ENCODE data around the gene KRTAP2-2. TPM values are rescaled to one million over a fixed set of nuclear protein-coding genes. Genes with fewer than 3 reads are reported as not detected.

KRTAP2-2 gene
- not detected in 5 replicates for total RNA-seq (2022; extraction: Qiagen RNA extraction; ENCODE audit: low read depth)

GRCh38 chr17:41055130-41055529, at the start of gene KRTAP2-2:
KRTAP2-2 (minus strand) TSS chr17:41055230; CDS start chr17:41055211, 19 bp downstream.

GRCh38 chr17:41101586-41102259, 46.7 kb upstream of the KRTAP2-2 start, which contains the start of gene KRTAP4-16:
KRTAP4-16 (minus strand) TSS chr17:41102209; CDS start chr17:41102209, 0 bp downstream.

GRCh38 chr17:41098042-41098441, 43.0 kb upstream of the KRTAP2-2 start, which contains the start of gene KRTAP4-8:
KRTAP4-8 (minus strand) TSS chr17:41098142; CDS start chr17:41098084, 58 bp downstream.

GRCh38 chr17:41084100-41084856, 29.2 kb upstream of the KRTAP2-2 start, which contains the start of gene KRTAP4-7:
KRTAP4-7 (plus strand) TSS chr17:41084150; CDS start chr17:41084207, 57 bp downstream.

GRCh38 chr17:41065829-41066624, 11.0 kb upstream of the KRTAP2-2 start, which contains the start of gene KRTAP2-4:
KRTAP2-4 (minus strand) TSS chr17:41065879; CDS start chr17:41065845, 34 bp downstream.

GRCh38 chr17:41060052-41060604, 5.1 kb upstream of the KRTAP2-2 start, which contains the start of gene KRTAP2-3:
KRTAP2-3 (minus strand) TSS chr17:41060114; CDS start chr17:41060050, 64 bp downstream.

GRCh38 chr17:41046735-41047465, 8.1 kb downstream of the KRTAP2-2 start, which contains the start of gene KRTAP2-1:
KRTAP2-1 (minus strand) TSS chr17:41047316; CDS start chr17:41047267, 49 bp downstream.

GRCh38 chr17:41040783-41041571, 14.1 kb downstream of the KRTAP2-2 start, which contains the start of gene KRTAP1-1:
KRTAP1-1 (minus strand) TSS chr17:41041450; CDS start chr17:41041397, 53 bp downstream.

GRCh38 chr17:41034346-41034935, 20.6 kb downstream of the KRTAP2-2 start, which contains the start of gene KRTAP1-3:
KRTAP1-3 (minus strand) TSS chr17:41034874; CDS start chr17:41034821, 53 bp downstream.

GRCh38 chr17:41029633-41030245, 25.3 kb downstream of the KRTAP2-2 start, which contains the start of gene KRTAP1-4:
KRTAP1-4 (minus strand) TSS chr17:41030195; CDS start chr17:41030078, 117 bp downstream.

GRCh38 chr17:41026715-41027471, 28.1 kb downstream of the KRTAP2-2 start, which contains the start of gene KRTAP1-5:
KRTAP1-5 (minus strand) TSS chr17:41027208; CDS start chr17:41027155, 53 bp downstream.

GRCh38 chr17:41008811-41009210, 46.2 kb downstream of the KRTAP2-2 start, which contains the start of gene KRTAP3-1:
KRTAP3-1 (minus strand) TSS chr17:41009128; CDS start chr17:41009074, 54 bp downstream.

Other genes with a start within 250 kb of the KRTAP2-2 start
- 80.9 to 125 TPM (median 111 TPM) in 5 replicates for gene KRT10, start 232.6 kb downstream of the KRTAP2-2 start, total RNA-seq (2022; extraction: Qiagen RNA extraction; ENCODE audit: low read depth)
- gene KRT12, start 188.0 kb downstream of the KRTAP2-2 start, total RNA-seq (2022; extraction: Qiagen RNA extraction; ENCODE audit: low read depth) = not detected in 5 replicates
- 0.29 to 0.47 TPM (median 0.32 TPM) in 5 replicates for gene KRT20, start 170.0 kb downstream of the KRTAP2-2 start, total RNA-seq (2022; extraction: Qiagen RNA extraction; ENCODE audit: low read depth)
- 0.09 to 0.18 TPM (median 0.10 TPM) in 3 of 5 replicates, not detected in the others for gene KRT23, start 117.6 kb downstream of the KRTAP2-2 start, total RNA-seq (2022; extraction: Qiagen RNA extraction; ENCODE audit: low read depth)
- gene KRT39, start 88.3 kb downstream of the KRTAP2-2 start, total RNA-seq (2022; extraction: Qiagen RNA extraction; ENCODE audit: low read depth) = not detected in 5 replicates
- gene KRT40, start 70.9 kb downstream of the KRTAP2-2 start, total RNA-seq (2022; extraction: Qiagen RNA extraction; ENCODE audit: low read depth) = not detected in 5 replicates
- not detected in 5 replicates for gene KRTAP3-3, start 61.1 kb downstream of the KRTAP2-2 start, total RNA-seq (2022; extraction: Qiagen RNA extraction; ENCODE audit: low read depth)
- 0.26 to 0.35 TPM (median 0.34 TPM) in 3 of 5 replicates, not detected in the others for gene KRTAP3-2, start 55.3 kb downstream of the KRTAP2-2 start, total RNA-seq (2022; extraction: Qiagen RNA extraction; ENCODE audit: low read depth)
- gene KRTAP3-1, start 46.1 kb downstream of the KRTAP2-2 start, total RNA-seq (2022; extraction: Qiagen RNA extraction; ENCODE audit: low read depth) = not detected in 5 replicates
- gene KRTAP1-5, start 28.0 kb downstream of the KRTAP2-2 start, total RNA-seq (2022; extraction: Qiagen RNA extraction; ENCODE audit: low read depth) = 0.08 TPM in 1 of 5 replicates, not detected in the others
- not detected in 5 replicates for gene KRTAP1-4, start 25.0 kb downstream of the KRTAP2-2 start, total RNA-seq (2022; extraction: Qiagen RNA extraction; ENCODE audit: low read depth)
- not detected in 5 replicates for gene KRTAP1-3, start 20.4 kb downstream of the KRTAP2-2 start, total RNA-seq (2022; extraction: Qiagen RNA extraction; ENCODE audit: low read depth)
- gene KRTAP1-1, start 13.8 kb downstream of the KRTAP2-2 start, total RNA-seq (2022; extraction: Qiagen RNA extraction; ENCODE audit: low read depth) = not detected in 5 replicates
- not detected in 5 replicates for gene KRTAP2-1, start 7.9 kb downstream of the KRTAP2-2 start, total RNA-seq (2022; extraction: Qiagen RNA extraction; ENCODE audit: low read depth)
- gene KRTAP2-3, start 4.9 kb upstream of the KRTAP2-2 start, total RNA-seq (2022; extraction: Qiagen RNA extraction; ENCODE audit: low read depth) = 0.12 to 0.13 TPM in 2 of 5 replicates, not detected in the others
- not detected in 5 replicates for gene KRTAP2-4, start 10.6 kb upstream of the KRTAP2-2 start, total RNA-seq (2022; extraction: Qiagen RNA extraction; ENCODE audit: low read depth)
- not detected in 5 replicates for gene KRTAP4-7, start 28.9 kb upstream of the KRTAP2-2 start, total RNA-seq (2022; extraction: Qiagen RNA extraction; ENCODE audit: low read depth)
- not detected in 5 replicates for gene KRTAP4-8, start 42.9 kb upstream of the KRTAP2-2 start, total RNA-seq (2022; extraction: Qiagen RNA extraction; ENCODE audit: low read depth)
- not detected in 5 replicates for gene KRTAP4-16, start 47.0 kb upstream of the KRTAP2-2 start, total RNA-seq (2022; extraction: Qiagen RNA extraction; ENCODE audit: low read depth)
- 0.20 TPM in 1 of 5 replicates, not detected in the others for gene KRTAP4-9, start 50.2 kb upstream of the KRTAP2-2 start, total RNA-seq (2022; extraction: Qiagen RNA extraction; ENCODE audit: low read depth)
- not detected in 5 replicates for gene KRTAP4-11, start 63.1 kb upstream of the KRTAP2-2 start, total RNA-seq (2022; extraction: Qiagen RNA extraction; ENCODE audit: low read depth)
- not detected in 5 replicates for gene KRTAP4-12, start 69.0 kb upstream of the KRTAP2-2 start, total RNA-seq (2022; extraction: Qiagen RNA extraction; ENCODE audit: low read depth)
- not detected in 5 replicates for gene KRTAP4-6, start 85.3 kb upstream of the KRTAP2-2 start, total RNA-seq (2022; extraction: Qiagen RNA extraction; ENCODE audit: low read depth)
- not detected in 5 replicates for gene KRTAP4-5, start 94.6 kb upstream of the KRTAP2-2 start, total RNA-seq (2022; extraction: Qiagen RNA extraction; ENCODE audit: low read depth)
- not detected in 5 replicates for gene KRTAP4-4, start 105.5 kb upstream of the KRTAP2-2 start, total RNA-seq (2022; extraction: Qiagen RNA extraction; ENCODE audit: low read depth)
- gene KRTAP4-3, start 113.0 kb upstream of the KRTAP2-2 start, total RNA-seq (2022; extraction: Qiagen RNA extraction; ENCODE audit: low read depth) = not detected in 5 replicates
- gene KRTAP4-2, start 123.0 kb upstream of the KRTAP2-2 start, total RNA-seq (2022; extraction: Qiagen RNA extraction; ENCODE audit: low read depth) = not detected in 5 replicates
- 0.15 to 0.30 TPM (median 0.20 TPM) in 4 of 5 replicates, not detected in the other for gene KRTAP4-1, start 129.7 kb upstream of the KRTAP2-2 start, total RNA-seq (2022; extraction: Qiagen RNA extraction; ENCODE audit: low read depth)
- not detected in 5 replicates for gene KRTAP9-1, start 134.7 kb upstream of the KRTAP2-2 start, total RNA-seq (2022; extraction: Qiagen RNA extraction; ENCODE audit: low read depth)
- not detected in 5 replicates for gene KRTAP9-2, start 171.4 kb upstream of the KRTAP2-2 start, total RNA-seq (2022; extraction: Qiagen RNA extraction; ENCODE audit: low read depth)
- gene KRTAP9-3, start 177.2 kb upstream of the KRTAP2-2 start, total RNA-seq (2022; extraction: Qiagen RNA extraction; ENCODE audit: low read depth) = not detected in 5 replicates
- not detected in 5 replicates for gene KRTAP9-8, start 182.8 kb upstream of the KRTAP2-2 start, total RNA-seq (2022; extraction: Qiagen RNA extraction; ENCODE audit: low read depth)
- gene KRTAP9-4, start 194.5 kb upstream of the KRTAP2-2 start, total RNA-seq (2022; extraction: Qiagen RNA extraction; ENCODE audit: low read depth) = not detected in 5 replicates
- gene KRTAP9-9, start 200.2 kb upstream of the KRTAP2-2 start, total RNA-seq (2022; extraction: Qiagen RNA extraction; ENCODE audit: low read depth) = not detected in 5 replicates
- gene KRTAP9-6, start 210.1 kb upstream of the KRTAP2-2 start, total RNA-seq (2022; extraction: Qiagen RNA extraction; ENCODE audit: low read depth) = not detected in 5 replicates
- not detected in 5 replicates for gene KRTAP9-7, start 220.5 kb upstream of the KRTAP2-2 start, total RNA-seq (2022; extraction: Qiagen RNA extraction; ENCODE audit: low read depth)
- not detected in 5 replicates for gene KRTAP29-1, start 247.6 kb upstream of the KRTAP2-2 start, total RNA-seq (2022; extraction: Qiagen RNA extraction; ENCODE audit: low read depth)

Measured in A549 treated with DMSO at 1 μM for 4 hours (cell line).